HS-5 (cell line): ENCODE results near the gene CLIP1.
"Not testable (repeated sequence)": the region's sequence is repeated elsewhere in the genome, so short reads cannot be mapped to it uniquely, and the experiment has no call there.

Experiments
- DNase-seq: peaks from one replicate; pipeline ENCODE4 v3.0.0-alpha.2; 2012; ENCODE audit warnings: low read depth

Gene CLIP1

GRCh38 chr12:122310626-122311333, 111.7 kb downstream of the CLIP1 start:
- DNase-seq, result no peak

GRCh38 chr12:122309564-122310121, 112.8 kb downstream of the CLIP1 start:
- no peak for DNase-seq

- DNase-seq, result no peak
These were observed 113.7 kb downstream of the CLIP1 start for GRCh38 chr12:122308811-122309210.

GRCh38 chr12:122306407-122306806, 116.1 kb downstream of the CLIP1 start:
- no peak for DNase-seq

GRCh38 chr12:122304924-122305323, 117.5 kb downstream of the CLIP1 start:
- no peak for DNase-seq

GRCh38 chr12:122303068-122303467, 119.4 kb downstream of the CLIP1 start:
- no peak for DNase-seq

GRCh38 chr12:122298071-122298748, 124.3 kb downstream of the CLIP1 start:
- DNase-seq, result no peak

GRCh38 chr12:122297494-122297893, 125.0 kb downstream of the CLIP1 start:
- DNase-seq, result no peak

- no peak for DNase-seq
These were observed 126.6 kb downstream of the CLIP1 start for GRCh38 chr12:122295877-122296276.

- no peak for DNase-seq
These were observed 129.4 kb downstream of the CLIP1 start for GRCh38 chr12:122293081-122293480.

GRCh38 chr12:122291431-122291830, 131.0 kb downstream of the CLIP1 start:
- DNase-seq, result no peak

- DNase-seq, result no peak
These were observed 138.8 kb downstream of the CLIP1 start for GRCh38 chr12:122283680-122284079.

- DNase-seq, result peak; percentile 29
These were observed 140.4 kb downstream of the CLIP1 start for GRCh38 chr12:122282061-122282460.

- no peak for DNase-seq
These were observed 146.2 kb downstream of the CLIP1 start for GRCh38 chr12:122276242-122276641.

- no peak for DNase-seq
These were observed 147.0 kb downstream of the CLIP1 start for GRCh38 chr12:122275459-122275858.

GRCh38 chr12:122266230-122266901, 156.1 kb downstream of the CLIP1 start, which contains the start of gene VPS33A:
VPS33A (minus strand) TSS chr12:122266494; CDS start chr12:122266408, 86 bp downstream.
- DNase-seq, result peak; percentile 84

GRCh38 chr12:122265886-122266229, 156.6 kb downstream of the CLIP1 start:
- DNase-seq, result no peak

GRCh38 chr12:122265476-122265875, 157.0 kb downstream of the CLIP1 start:
- DNase-seq, result no peak

- not testable (repeated sequence) for DNase-seq
These were observed 161.7 kb downstream of the CLIP1 start for GRCh38 chr12:122260735-122261134.

GRCh38 chr12:122258939-122259338, 163.5 kb downstream of the CLIP1 start:
- DNase-seq, result not testable (repeated sequence)

- not testable (repeated sequence) for DNase-seq
These were observed 164.0 kb downstream of the CLIP1 start for GRCh38 chr12:122258462-122258861.

- DNase-seq, result no peak
These were observed 171.9 kb downstream of the CLIP1 start for GRCh38 chr12:122250536-122250935.

- no peak for DNase-seq
These were observed 172.4 kb downstream of the CLIP1 start for GRCh38 chr12:122250047-122250446.
